WI38 (cell line): ENCODE data around the gene TMEM47.
A peak's percentile ranks its signal among the peaks of the same experiment; 100 is the strongest.

Source experiments
- H3K4me3 ChIP-seq: 2 replicates; pipeline ENCODE4 v1.5.1; 2011; ENCODE audit warnings: low read depth, mild to moderate bottlenecking, control low read depth, low read length
- TF ChIP-seq, protein P1 (sequence below): IDR thresholded peaks from 2 replicates; pipeline ENCODE4 v1.5.1; 2012; ENCODE audit warnings: low read depth, mild to moderate bottlenecking, control low read depth, low read length

Gene TMEM47

DNA sequence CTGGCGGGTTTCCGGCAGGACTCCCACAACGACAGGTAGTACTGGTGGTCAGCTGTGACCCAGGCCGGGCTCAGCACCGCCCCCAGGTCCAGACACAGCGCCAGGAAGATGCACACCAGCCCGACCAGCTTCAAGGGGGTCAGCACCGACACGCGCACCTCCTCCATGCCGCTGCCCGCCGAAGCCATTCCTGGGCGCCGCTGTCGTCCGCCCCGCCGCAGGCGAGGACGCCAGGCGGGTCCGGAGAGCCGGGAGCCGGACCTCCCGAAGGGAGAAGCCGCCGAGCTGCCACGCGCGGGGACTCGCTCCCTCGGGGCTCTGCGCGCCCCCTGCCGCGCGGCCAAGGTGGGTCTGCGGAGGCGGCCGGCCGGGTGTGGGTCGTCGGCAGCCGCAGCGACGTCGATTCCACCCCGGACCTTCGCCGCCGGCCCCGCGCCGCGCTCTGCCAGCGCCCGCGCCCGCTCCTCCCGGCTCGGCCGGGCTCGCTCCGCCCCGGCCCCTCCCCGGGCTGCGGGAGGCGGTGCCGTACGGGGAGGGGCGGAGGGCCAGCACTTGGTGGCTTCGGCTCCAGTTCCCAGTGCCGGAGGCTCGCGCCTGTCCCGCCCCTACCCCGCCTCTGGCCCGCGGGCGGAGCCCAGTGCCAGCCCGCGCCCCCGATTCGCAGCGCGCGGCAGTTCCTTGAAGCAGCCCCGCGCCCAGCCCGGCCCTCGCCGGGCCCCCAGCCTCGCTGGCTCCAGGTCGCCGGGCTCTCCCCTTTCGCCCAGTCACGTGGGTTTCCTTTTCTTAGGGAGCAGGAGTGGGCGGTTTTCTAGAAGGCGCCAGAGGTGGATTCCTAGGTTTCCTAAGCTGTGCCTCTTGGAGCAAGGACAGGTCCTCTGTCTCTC, at the start of gene TMEM47:
Gene TMEM47, minus strand, starts transcription at position 444 of the 884 bp plus-strand sequence. Its CDS starts 256 bp downstream, at position 188.
- TF ChIP-seq, protein P1, sequence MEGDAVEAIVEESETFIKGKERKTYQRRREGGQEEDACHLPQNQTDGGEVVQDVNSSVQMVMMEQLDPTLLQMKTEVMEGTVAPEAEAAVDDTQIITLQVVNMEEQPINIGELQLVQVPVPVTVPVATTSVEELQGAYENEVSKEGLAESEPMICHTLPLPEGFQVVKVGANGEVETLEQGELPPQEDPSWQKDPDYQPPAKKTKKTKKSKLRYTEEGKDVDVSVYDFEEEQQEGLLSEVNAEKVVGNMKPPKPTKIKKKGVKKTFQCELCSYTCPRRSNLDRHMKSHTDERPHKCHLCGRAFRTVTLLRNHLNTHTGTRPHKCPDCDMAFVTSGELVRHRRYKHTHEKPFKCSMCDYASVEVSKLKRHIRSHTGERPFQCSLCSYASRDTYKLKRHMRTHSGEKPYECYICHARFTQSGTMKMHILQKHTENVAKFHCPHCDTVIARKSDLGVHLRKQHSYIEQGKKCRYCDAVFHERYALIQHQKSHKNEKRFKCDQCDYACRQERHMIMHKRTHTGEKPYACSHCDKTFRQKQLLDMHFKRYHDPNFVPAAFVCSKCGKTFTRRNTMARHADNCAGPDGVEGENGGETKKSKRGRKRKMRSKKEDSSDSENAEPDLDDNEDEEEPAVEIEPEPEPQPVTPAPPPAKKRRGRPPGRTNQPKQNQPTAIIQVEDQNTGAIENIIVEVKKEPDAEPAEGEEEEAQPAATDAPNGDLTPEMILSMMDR, result no peak
- peak within 1 kb of the TSS; percentile 74 for H3K4me3 ChIP-seq

GRCh38 chrX:34687095-34687494, 30.0 kb upstream of the TMEM47 start:
- TF ChIP-seq, protein P1, result no peak
- H3K4me3 ChIP-seq, result no peak overlapping the region

DNA sequence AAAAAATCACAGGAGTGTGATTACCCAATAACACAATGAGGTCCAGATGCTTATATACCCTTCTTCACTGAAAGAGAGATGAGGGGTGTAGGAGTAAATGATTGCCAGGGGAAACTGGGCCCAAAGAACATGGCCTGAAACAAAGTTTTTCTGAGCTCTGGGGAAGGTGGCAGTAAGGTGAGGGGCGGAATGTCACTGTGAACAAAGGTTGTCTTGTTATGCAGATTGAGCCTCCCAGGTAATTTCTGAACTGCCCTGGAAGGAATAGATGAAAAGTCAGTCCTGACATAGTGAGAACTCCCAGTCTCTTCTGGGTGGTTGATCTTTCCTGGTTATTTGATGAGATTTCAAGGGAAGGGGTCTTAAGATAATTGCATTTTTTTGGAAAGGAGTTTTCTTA, 2.5 kb upstream of the TMEM47 start:
- H3K4me3 ChIP-seq, result no peak overlapping the region

DNA sequence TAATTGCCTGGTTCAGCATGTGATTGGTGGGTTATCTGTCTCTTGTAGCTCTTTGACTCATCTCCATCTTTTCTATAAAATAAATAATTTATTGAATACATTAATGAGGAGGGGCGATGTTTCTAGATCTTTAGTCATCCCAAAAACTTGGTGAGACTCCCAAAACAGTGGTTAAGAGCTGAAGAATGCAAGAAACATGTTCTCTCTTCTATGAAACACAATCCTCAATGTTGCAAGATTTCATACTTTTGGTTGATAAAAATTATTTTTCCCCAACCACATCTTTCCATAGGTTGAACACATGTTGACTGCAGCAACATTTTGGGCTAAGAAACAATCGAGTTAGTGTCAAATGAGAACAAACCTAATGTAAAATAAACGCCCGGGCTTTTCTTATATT, 1.2 kb upstream of the TMEM47 start:
- H3K4me3 ChIP-seq, result no peak overlapping the region
- TF ChIP-seq, protein P1, result no peak

More for the DNA sequence above, 2.5 kb upstream of the TMEM47 start:
- TF ChIP-seq, protein P1, result no peak

DNA sequence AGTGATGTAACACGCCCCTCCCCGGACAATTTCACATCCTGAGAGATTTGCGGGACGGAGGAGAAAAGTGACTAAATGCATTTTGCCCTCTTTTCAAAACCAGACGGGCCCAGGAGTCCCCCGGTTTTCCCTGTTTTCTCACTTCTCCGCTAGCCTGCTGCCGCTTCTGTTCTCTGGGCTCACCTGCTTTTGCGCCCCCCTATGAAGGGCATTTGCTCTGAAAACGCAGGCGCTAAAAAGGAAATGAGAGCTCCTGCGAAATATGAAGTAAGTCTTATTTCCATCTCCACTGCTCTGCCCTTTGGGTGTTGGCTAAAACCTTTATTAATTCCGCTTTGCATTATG, 613 bp upstream of the TMEM47 start:
- H3K4me3 ChIP-seq, result peak overlapping the region; percentile 60

DNA sequence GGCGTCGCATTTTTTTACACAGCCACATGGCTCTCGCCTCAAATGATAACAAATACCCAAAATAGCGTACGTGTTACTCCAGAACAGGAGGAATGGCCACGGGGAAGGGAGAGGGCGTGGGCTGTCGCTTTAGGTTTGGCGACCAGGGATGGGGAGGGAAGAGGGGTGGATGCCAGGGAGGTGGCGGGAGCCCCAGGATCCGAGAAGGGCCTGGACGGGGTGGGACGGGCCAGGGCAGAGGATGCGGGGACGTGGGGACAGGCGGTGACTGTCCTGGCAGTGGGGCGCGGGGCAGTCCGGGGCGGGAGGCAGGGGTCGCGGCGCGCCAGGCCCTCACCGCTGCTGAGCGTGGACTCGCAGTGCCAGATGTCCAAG, 631 bp downstream of the TMEM47 start:
- peak overlapping the region; percentile 74 for H3K4me3 ChIP-seq

More for the DNA sequence above, 613 bp upstream of the TMEM47 start:
- TF ChIP-seq, protein P1, result no peak

More for the DNA sequence above, 631 bp downstream of the TMEM47 start:
- TF ChIP-seq, protein P1, result no peak
